C4-2B (cell line): Measurements from ENCODE around the gene AVL9.

Experiments
- CTCF ChIP-seq: fragments of 450-650 bp; conservative IDR thresholded peaks from 2 replicates; pipeline ENCODE4 v1.5.1; 2017; ENCODE audit warnings: mild to moderate bottlenecking
- ZFX ChIP-seq: fragments of 450-650 bp; IDR thresholded peaks from 2 replicates; pipeline ENCODE4 v1.6.1; 2017

- TF ChIP-seq CTCF (no peak), ZFX (no peak)
Measured at GRCh38 chr7:32537760-32538159, 42.5 kb downstream of the AVL9 start.
